ENCODE data around the gene CALB2. TPM values are rescaled to one million over a fixed set of nuclear protein-coding genes. Genes with fewer than 3 reads are reported as not detected.

The CALB2 gene
- total RNA-seq, 5 donors from 2014 or later (not counting 1 experiment from before 2014, with no cell fraction given): not detected

DNA sequence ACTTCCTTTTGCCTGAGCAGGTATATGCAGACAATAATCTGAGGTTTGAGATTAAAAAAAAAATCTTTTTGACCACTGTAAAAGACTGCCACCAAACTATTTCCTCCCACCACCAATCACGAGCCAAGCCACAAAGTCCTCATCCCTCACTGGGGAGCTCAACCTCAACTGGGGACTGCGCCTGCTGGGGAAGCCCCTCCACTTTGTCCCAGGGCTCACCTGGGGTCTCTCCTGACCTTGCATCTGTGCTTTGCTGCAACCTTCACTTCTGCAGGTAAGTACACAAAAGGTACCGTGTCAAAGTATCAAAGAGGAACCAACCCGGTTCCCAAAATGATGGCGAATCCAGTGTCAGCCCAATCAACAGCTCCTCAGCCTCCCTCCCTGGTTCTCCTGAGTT lies 47.8 kb downstream of the CALB2 start:
- Mint-ChIP-seq H3K27me3 (peaks cover 39 to 48% of the 10 kb centered on the region in 2 donors), H3K4me3 (no peak overlapping the region), H3K9me3 (no peaks in the 10 kb centered on the region), H3K4me1 (peaks cover 8 to 17% (median 12%) of the 10 kb centered on the region in 3 donors), H3K27ac (peak overlapping the region in 1 of 2 donors; percentile 28), H3K36me3 (no peaks in the 10 kb centered on the region)
- no peak overlapping the region for H3K27ac ChIP-seq (ENCODE audit: low read length)
- H3K4me1 ChIP-seq (ENCODE audit: control insufficient read depth in 1 of 2, extremely low read depth in 1 of 2, insufficient read depth in 2 of 2, low read length in 2 of 2): peaks cover 0 to 10% of the 10 kb centered on the region in 2 experiments
- no peak overlapping the region for H3K4me3 ChIP-seq (ENCODE audit: control insufficient read depth in 1 of 2, extremely low read depth in 1 of 2, low read length in 1 of 2)
- DNase-seq (no peak), ATAC-seq (replicated peaks in 1 of 4) (no peak)
- no peaks in the 10 kb centered on the region for H3K9me3 ChIP-seq
- no peaks in the 10 kb centered on the region for H3K36me3 ChIP-seq (ENCODE audit: control insufficient read depth in 2 of 2, extremely low read depth in 1 of 2, insufficient read depth in 1 of 2, low read length in 1 of 2)
- 55% methylated on average over 4 of the region's 5 CpGs for WGBS (ENCODE audit: insufficient coverage)
- H3K27me3 ChIP-seq (replicated peaks in 1 of 2; ENCODE audit: control insufficient read depth in 2 of 2, extremely low read depth in 1 of 2, insufficient read depth in 2 of 2, low read length in 1 of 2): peaks cover 0 to 31% of the 10 kb centered on the region in 2 experiments
- CTCF ChIA-PET: interaction anchor here in 1 of 2 donors (1.2 kb wide), 1 partner anchor 96 kb away, joined by 3 read pairs; no protein-coding TSS in a partner anchor
- POLR2A ChIA-PET: no interaction called here

DNA sequence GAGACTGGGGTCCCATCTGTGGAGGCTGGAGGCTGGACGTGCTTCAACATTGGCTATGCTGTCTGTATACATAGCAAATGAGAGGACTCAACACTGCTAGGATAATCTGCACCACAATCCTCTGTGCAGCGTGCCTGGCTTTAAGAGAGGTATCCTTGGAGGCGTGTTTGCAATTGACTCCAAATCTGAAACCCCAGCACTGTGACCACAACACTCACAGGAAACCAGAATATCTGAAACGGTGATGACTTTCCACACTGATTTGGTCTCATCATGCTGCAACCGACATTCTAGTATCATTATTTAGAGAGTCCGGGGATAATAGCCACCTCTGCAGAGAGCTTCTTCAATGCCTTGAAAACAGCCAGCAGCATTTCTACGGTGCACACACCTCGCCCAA lies 48.2 kb downstream of the CALB2 start:
- H3K4me3 Mint-ChIP-seq: no peak overlapping the region
- no peaks in the 10 kb centered on the region for H3K36me3 Mint-ChIP-seq
- Histone ChIP-seq H3K4me3 (ENCODE audit: control insufficient read depth in 1 of 2, extremely low read depth in 1 of 2, low read length in 1 of 2) (no peak overlapping the region), H3K36me3 (ENCODE audit: control insufficient read depth in 2 of 2, extremely low read depth in 1 of 2, insufficient read depth in 1 of 2, low read length in 1 of 2) (no peaks in the 10 kb centered on the region), H3K4me1 (ENCODE audit: control insufficient read depth in 1 of 2, extremely low read depth in 1 of 2, insufficient read depth in 2 of 2, low read length in 2 of 2) (peaks cover 0 to 10% of the 10 kb centered on the region in 2 experiments), H3K27ac (ENCODE audit: low read length) (no peak overlapping the region), H3K9me3 (no peaks in the 10 kb centered on the region), H3K27me3 (replicated peaks in 1 of 2; ENCODE audit: control insufficient read depth in 2 of 2, extremely low read depth in 1 of 2, insufficient read depth in 2 of 2, low read length in 1 of 2) (peaks cover 0 to 31% of the 10 kb centered on the region in 2 experiments)
- ATAC-seq (replicated peaks in 1 of 4): no peak
- CTCF ChIA-PET: interaction anchor here in 1 of 2 donors (1.2 kb wide), 1 partner anchor 96 kb away, joined by 3 read pairs; no protein-coding TSS in a partner anchor
- DNase-seq: no peak
- no peaks in the 10 kb centered on the region for H3K9me3 Mint-ChIP-seq
- WGBS (ENCODE audit: insufficient coverage): 13% methylated on average over 4 of the region's 8 CpGs
- H3K27ac Mint-ChIP-seq: no peak overlapping the region
- H3K4me1 Mint-ChIP-seq: peaks cover 8 to 17% (median 12%) of the 10 kb centered on the region in 3 donors
- POLR2A ChIA-PET: no interaction called here
- peaks cover 40 to 45% of the 10 kb centered on the region in 2 donors for H3K27me3 Mint-ChIP-seq

DNA sequence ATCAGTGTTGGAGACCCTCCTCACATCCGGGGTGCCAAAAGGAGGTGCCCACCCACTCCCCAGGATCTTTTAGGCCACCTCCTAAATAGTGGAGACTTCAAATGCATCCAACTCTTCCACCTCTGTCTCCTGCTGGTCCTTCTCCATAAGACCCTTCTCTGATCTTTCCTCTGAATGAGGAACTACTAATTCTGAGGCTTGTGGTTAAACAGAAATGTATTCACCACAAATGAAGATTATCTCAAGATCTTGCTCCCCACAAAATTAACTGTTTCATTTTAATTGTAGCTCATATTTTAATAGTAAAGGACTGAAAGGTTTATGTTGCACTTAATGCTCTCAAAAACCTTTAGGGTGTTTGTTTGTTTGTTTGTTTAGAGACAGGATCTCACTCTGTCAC lies 49.2 kb downstream of the CALB2 start:
- H3K27ac ChIP-seq (ENCODE audit: low read length): no peak overlapping the region
- no peaks in the 10 kb centered on the region for H3K9me3 ChIP-seq
- H3K27me3 ChIP-seq (replicated peaks in 1 of 2; ENCODE audit: control insufficient read depth in 2 of 2, extremely low read depth in 1 of 2, insufficient read depth in 2 of 2, low read length in 1 of 2): peaks cover 0 to 32% of the 10 kb centered on the region in 2 experiments
- ATAC-seq (replicated peaks in 1 of 4): no peak
- WGBS (ENCODE audit: insufficient coverage): 100% methylated on average over 1 of the region's 1 CpG
- no peak overlapping the region for H3K4me3 Mint-ChIP-seq
- peaks cover 15 to 19% (median 16%) of the 10 kb centered on the region in 3 donors for H3K4me1 Mint-ChIP-seq
- no peak overlapping the region for H3K27ac Mint-ChIP-seq
- H3K4me3 ChIP-seq (ENCODE audit: control insufficient read depth in 1 of 2, extremely low read depth in 1 of 2, low read length in 1 of 2): no peak overlapping the region
- no peak for DNase-seq
- H3K36me3 Mint-ChIP-seq: no peaks in the 10 kb centered on the region
- peaks cover 0 to 16% of the 10 kb centered on the region in 2 experiments for H3K4me1 ChIP-seq (ENCODE audit: control insufficient read depth in 1 of 2, extremely low read depth in 1 of 2, insufficient read depth in 2 of 2, low read length in 2 of 2)
- no peaks in the 10 kb centered on the region for H3K9me3 Mint-ChIP-seq
- H3K36me3 ChIP-seq (ENCODE audit: control insufficient read depth in 2 of 2, extremely low read depth in 1 of 2, insufficient read depth in 1 of 2, low read length in 1 of 2): no peaks in the 10 kb centered on the region
- CTCF ChIA-PET: interaction anchor here (0.6 to 1.2 kb wide), 5 partner anchors 84 to 203 kb away, joined by 3 to 7 read pairs (median 3); no protein-coding TSS in a partner anchor
- peaks cover 41 to 43% of the 10 kb centered on the region in 2 donors for H3K27me3 Mint-ChIP-seq
- POLR2A ChIA-PET: no interaction called here

DNA sequence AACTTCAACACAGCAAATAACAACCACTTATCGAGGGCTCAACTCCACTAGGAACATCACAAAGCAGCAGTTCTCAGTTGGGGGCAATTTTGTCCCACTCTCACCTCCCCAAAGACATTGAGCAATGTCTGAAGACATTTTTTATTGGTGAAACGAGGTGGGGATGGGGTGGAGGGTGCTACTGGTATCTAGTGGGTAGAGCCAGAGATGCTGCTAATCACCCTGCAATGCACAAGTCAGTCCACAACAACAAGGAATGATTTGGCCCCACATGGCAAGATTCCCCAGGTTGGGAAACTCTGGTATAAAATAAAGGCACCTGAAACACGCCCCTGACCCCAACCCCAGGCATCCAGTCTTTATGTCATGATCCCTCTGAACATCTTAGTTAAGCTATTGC lies 50.0 kb downstream of the CALB2 start:
- CTCF ChIA-PET: interaction anchor here in 1 of 2 donors (0.6 kb wide), 2 partner anchors 98 to 198 kb away, joined by 3 read pairs; no protein-coding TSS in a partner anchor
- H3K4me1 Mint-ChIP-seq: peaks cover 17 to 21% (median 18%) of the 10 kb centered on the region in 3 donors
- H3K4me1 ChIP-seq (ENCODE audit: control insufficient read depth in 1 of 2, extremely low read depth in 1 of 2, insufficient read depth in 2 of 2, low read length in 2 of 2): peaks cover 0 to 18% of the 10 kb centered on the region in 2 experiments
- H3K9me3 ChIP-seq: no peaks in the 10 kb centered on the region
- H3K36me3 ChIP-seq (ENCODE audit: control insufficient read depth in 2 of 2, extremely low read depth in 1 of 2, insufficient read depth in 1 of 2, low read length in 1 of 2): no peaks in the 10 kb centered on the region
- no peaks in the 10 kb centered on the region for H3K36me3 Mint-ChIP-seq
- WGBS (ENCODE audit: insufficient coverage): no CpG with 5 or more reads among the region's 3 CpGs
- DNase-seq (no peak), ATAC-seq (replicated peaks in 1 of 4) (no peak)
- no peak overlapping the region for H3K4me3 ChIP-seq (ENCODE audit: control insufficient read depth in 1 of 2, extremely low read depth in 1 of 2, low read length in 1 of 2)
- H3K27me3 Mint-ChIP-seq: peaks cover 43 to 45% of the 10 kb centered on the region in 2 donors
- no peak overlapping the region for H3K4me3 Mint-ChIP-seq
- H3K27ac ChIP-seq (ENCODE audit: low read length): no peak overlapping the region
- H3K9me3 Mint-ChIP-seq: no peaks in the 10 kb centered on the region
- H3K27ac Mint-ChIP-seq: no peak overlapping the region
- POLR2A ChIA-PET: no interaction called here
- peaks cover 0 to 33% of the 10 kb centered on the region in 2 experiments for H3K27me3 ChIP-seq (replicated peaks in 1 of 2; ENCODE audit: control insufficient read depth in 2 of 2, extremely low read depth in 1 of 2, insufficient read depth in 2 of 2, low read length in 1 of 2)

DNA sequence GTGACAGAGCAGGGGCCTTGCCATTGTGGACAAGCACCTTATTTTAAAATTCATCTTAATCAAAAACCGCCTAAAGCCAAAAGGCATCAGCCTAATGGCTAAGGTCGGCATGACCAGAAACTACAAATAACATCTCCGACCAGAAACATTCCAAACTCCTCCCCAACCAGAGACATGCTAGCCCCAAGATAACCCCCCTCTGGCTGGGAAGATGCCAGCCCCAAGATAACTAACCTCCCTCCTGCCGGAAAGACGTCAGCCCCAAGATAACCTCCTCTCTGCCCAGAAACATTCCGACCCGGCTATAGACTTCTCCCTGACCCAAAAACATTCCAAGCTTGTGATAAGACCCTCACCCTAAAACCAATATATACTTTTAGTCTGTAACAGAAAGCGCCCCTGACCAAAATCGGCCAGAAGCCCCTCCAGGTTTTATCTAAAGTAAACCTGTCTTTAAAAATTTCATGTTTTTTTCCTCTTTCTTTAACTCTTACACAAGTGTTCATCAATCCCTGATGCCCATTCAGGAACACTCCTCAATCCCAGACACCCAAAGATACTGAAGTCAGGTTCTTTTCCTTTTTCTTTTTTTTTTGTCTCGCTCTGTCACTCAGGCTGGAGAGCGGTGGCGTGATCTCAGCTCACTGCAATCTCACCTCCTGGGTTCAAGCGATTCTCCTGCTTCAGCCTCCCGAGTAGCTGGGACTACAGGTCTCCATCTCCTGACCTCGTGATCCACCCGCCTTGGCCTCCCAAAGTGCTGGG lies 50.7 kb downstream of the CALB2 start:
- no peak overlapping the region for H3K4me3 ChIP-seq (ENCODE audit: control insufficient read depth in 1 of 2, extremely low read depth in 1 of 2, low read length in 1 of 2)
- no peak overlapping the region for H3K4me3 Mint-ChIP-seq
- no peaks in the 10 kb centered on the region for H3K36me3 Mint-ChIP-seq
- no peak for ATAC-seq (replicated peaks in 1 of 4)
- ChIA-PET POLR2A (no interaction called here), CTCF (interaction anchor here in 1 of 2 donors (0.6 kb wide), 2 partner anchors 98 to 197 kb away, joined by 3 read pairs; no protein-coding TSS in a partner anchor)
- H3K27ac ChIP-seq (ENCODE audit: low read length): no peak overlapping the region
- peaks cover 0 to 39% of the 10 kb centered on the region in 2 experiments for H3K27me3 ChIP-seq (replicated peaks in 1 of 2; ENCODE audit: control insufficient read depth in 2 of 2, extremely low read depth in 1 of 2, insufficient read depth in 2 of 2, low read length in 1 of 2)
- peaks cover 0 to 18% of the 10 kb centered on the region in 2 experiments for H3K4me1 ChIP-seq (ENCODE audit: control insufficient read depth in 1 of 2, extremely low read depth in 1 of 2, insufficient read depth in 2 of 2, low read length in 2 of 2)
- H3K27ac Mint-ChIP-seq: no peak overlapping the region
- no peaks in the 10 kb centered on the region for H3K9me3 ChIP-seq
- H3K36me3 ChIP-seq (ENCODE audit: control insufficient read depth in 2 of 2, extremely low read depth in 1 of 2, insufficient read depth in 1 of 2, low read length in 1 of 2): no peaks in the 10 kb centered on the region
- H3K9me3 Mint-ChIP-seq: no peaks in the 10 kb centered on the region
- 87% methylated on average over 15 of the region's 16 CpGs for WGBS (ENCODE audit: insufficient coverage)
- peaks cover 45% of the 10 kb centered on the region in 2 donors for H3K27me3 Mint-ChIP-seq
- H3K4me1 Mint-ChIP-seq: peaks cover 17 to 21% (median 18%) of the 10 kb centered on the region in 3 donors
- no peak for DNase-seq

DNA sequence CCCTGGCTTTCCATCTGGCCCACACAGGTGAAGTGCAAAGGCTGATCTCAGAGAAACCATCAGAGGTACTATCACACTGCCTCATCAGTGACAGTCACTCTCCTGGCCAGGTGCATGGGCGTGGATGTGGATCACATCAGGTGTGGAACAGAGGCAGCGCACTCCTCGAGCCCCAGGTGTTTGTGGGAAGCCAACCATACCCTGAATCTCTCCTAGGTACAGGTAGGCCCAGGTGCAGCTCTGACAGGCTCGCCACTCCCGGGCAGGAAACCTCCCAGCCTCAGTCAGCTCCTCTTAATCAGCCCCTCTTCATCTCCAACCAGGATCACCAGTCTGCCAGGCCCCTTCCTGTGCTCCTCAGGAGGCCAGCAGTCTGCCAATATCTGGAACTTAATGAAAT lies 51.6 kb downstream of the CALB2 start:
- Mint-ChIP-seq H3K4me1 (peaks cover 17 to 21% (median 18%) of the 10 kb centered on the region in 3 donors), H3K9me3 (no peaks in the 10 kb centered on the region), H3K4me3 (no peak overlapping the region), H3K36me3 (no peaks in the 10 kb centered on the region), H3K27me3 (peaks cover 40 to 44% of the 10 kb centered on the region in 2 donors), H3K27ac (no peak overlapping the region)
- ChIA-PET CTCF (interaction anchor here in 1 of 2 donors (0.6 to 4.4 kb wide), 2 partner anchors 9 to 89 kb away, joined by 3 to 73 read pairs; no protein-coding TSS in a partner anchor), POLR2A (no interaction called here)
- 37% methylated on average over 3 of the region's 5 CpGs for WGBS (ENCODE audit: insufficient coverage)
- ATAC-seq (replicated peaks in 1 of 4): no peak
- Histone ChIP-seq H3K27me3 (replicated peaks in 1 of 2; ENCODE audit: control insufficient read depth in 2 of 2, extremely low read depth in 1 of 2, insufficient read depth in 2 of 2, low read length in 1 of 2) (peaks cover 0 to 37% of the 10 kb centered on the region in 2 experiments), H3K9me3 (no peaks in the 10 kb centered on the region), H3K27ac (ENCODE audit: low read length) (no peak overlapping the region), H3K36me3 (ENCODE audit: control insufficient read depth in 2 of 2, extremely low read depth in 1 of 2, insufficient read depth in 1 of 2, low read length in 1 of 2) (no peaks in the 10 kb centered on the region), H3K4me3 (ENCODE audit: control insufficient read depth in 1 of 2, extremely low read depth in 1 of 2, low read length in 1 of 2) (no peak overlapping the region), H3K4me1 (ENCODE audit: control insufficient read depth in 1 of 2, extremely low read depth in 1 of 2, insufficient read depth in 2 of 2, low read length in 2 of 2) (peaks cover 0 to 18% of the 10 kb centered on the region in 2 experiments)
- DNase-seq: no peak
